ENCODE data around the gene PTPRM.

The PTPRM gene

GRCh38 chr18:8450898-8451665, 884.0 kb downstream of the PTPRM start:
- DNase-seq, result no peak

GRCh38 chr18:8453528-8453927, 886.4 kb downstream of the PTPRM start:
- no peak for DNase-seq

- no peak for DNase-seq
Measured at GRCh38 chr18:8454136-8454535, 887.0 kb downstream of the PTPRM start.

- DNase-seq, result no peak
Measured at GRCh38 chr18:8455661-8456614, 888.8 kb downstream of the PTPRM start.

Data from right kidney (tissue), 1 donor.